G401 (cell line): ENCODE results near the gene PTPRD. TPM values are rescaled to one million over a fixed set of nuclear protein-coding genes. Genes with fewer than 3 reads are reported as not detected.
"Not testable (repeated sequence)": the region's sequence is repeated elsewhere in the genome, so short reads cannot be mapped to it uniquely, and the experiment has no call there.

ENCODE experiments used
- DNase-seq: peaks from one replicate; pipeline ENCODE4 v3.0.0-alpha.2; 2015; ENCODE audit warnings: low spot score
- in situ Hi-C: cut with HindIII; loops from 2 replicates; pipeline ENCODE4 v1.10.0; 2016; ENCODE audit warnings: low sequenced_read_pairs, mixed read lengths
- total RNA-seq: library from RNA; depleted of rRNA; stranded (reverse); fragments of >200 nt; shearing (Covaris generic); gene quantifications from 2 replicates; pipeline ENCODE4 v1.2.3, GENCODE V29; 2014

PTPRD gene
- total RNA-seq, 1 experiment from 2014 or later: 13.0 TPM

DNA sequence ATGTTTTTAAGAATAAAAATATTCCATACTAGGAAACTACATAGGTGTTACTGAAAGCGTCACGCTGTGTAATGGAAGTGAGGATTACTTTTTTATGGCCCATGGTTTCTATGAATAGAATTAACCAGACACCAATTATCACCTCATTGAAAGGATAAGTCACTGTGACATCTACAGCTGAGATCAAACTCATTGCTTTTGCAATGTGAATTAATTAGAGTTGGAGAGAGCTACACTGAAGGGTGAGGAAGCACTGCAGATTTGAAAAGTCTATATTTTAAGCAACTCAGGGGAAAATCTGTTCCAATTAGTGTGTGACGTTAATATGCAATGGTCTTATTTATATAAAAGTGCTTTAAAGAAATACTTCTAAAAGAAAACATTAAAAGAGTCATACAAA is 1513.2 kb downstream of the PTPRD start:
- no peak for DNase-seq
- in situ Hi-C loops: no loop called here

DNA sequence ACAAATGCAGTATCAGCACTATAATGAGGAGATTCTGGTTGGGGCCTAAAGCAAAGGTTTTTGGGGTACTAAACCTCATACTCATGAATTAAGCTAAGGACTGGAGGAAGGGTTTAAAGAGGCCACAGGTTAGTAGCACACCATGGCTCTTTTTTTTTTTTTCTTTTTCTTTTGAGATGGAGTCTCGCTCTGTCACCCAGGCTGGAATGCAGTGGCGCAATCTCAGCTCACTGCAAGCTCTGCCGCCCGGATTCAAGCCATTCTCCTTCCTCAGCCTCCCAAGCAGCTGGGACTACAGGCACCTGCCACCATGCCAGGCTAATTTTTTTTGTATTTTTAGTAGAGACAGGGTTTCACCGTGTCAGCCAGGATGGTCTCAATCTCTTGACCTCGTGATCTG is 1515.5 kb downstream of the PTPRD start:
- in situ Hi-C loops, DNase-seq: not testable (repeated sequence)

DNA sequence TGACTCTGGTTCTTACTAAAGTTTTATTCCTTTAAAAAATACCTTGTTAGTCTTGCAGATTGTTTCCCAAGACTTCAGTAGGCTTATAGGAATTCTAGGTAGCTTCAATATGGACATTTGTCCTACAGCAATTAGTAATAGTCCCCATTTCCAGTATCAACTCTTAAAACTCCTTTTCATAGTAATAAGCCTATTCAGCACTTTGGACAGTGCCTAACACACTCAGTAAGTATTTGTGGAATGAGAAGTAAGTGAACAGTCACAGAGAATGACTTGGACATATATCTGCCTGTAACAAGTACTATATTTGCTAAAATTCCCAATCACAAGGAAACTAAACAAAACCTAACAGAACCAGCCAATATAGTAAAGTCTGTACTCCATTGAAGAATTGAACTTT is 1521.4 kb downstream of the PTPRD start:
- in situ Hi-C loops: no loop called here
- no peak for DNase-seq

DNA sequence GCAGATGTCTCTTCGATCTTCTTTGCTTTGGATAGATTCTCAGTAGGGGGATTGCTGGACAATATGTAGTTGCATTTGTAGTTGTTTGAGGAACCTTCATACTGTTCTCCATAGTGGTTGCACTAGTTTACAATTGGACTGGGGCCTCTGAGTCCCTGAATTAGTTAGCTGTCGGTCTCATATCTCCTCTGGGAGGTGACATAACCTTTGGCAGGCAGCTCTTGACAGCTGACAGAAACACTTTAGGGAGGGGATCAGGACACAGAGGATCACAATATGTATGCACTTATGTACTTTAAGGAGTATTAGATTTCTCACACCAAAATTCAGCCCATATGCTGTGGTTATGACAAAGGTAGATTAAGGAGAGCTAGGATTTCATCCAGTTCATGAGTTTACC is 1533.3 kb downstream of the PTPRD start:
- in situ Hi-C loops: no loop called here
- DNase-seq: no peak

DNA sequence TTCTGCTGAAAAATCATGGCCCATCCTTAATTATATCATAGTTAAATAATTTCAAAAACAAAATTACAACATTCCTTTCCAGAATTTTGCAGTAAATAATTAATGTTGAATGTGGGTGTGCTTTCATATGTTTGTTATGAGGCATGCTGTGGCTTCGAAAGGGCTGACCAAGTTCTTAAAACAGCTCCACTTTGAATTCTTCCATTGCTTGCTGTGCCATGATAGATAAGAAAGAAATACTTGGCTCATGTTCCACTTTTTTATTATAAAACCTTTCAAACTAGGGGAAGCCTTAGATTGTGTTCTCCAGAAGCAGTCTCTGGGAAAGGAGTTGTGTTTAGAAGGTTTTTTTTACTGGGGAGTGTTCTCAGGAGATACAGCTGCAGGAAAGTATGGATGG is 1534.5 kb downstream of the PTPRD start:
- in situ Hi-C loops: no loop called here
- no peak for DNase-seq

DNA sequence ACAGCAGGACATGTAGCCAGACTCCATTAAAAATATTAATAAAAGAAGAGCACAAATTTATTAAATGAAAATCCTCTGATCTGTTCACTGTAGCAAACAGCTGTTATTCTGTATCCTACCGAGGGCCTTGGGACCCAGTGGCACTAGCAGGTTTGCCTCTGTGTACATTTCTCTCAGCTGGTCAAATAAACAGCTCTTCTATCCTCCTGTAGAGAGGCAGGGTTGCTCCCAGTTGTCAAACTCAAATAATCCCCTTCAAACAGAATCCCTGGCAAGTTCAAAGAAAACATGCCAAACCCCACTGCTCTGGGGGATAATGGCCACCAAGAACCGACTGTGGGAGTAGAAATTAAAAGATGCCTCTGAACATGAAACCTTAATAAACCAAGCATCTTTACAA is 1551.2 kb downstream of the PTPRD start:
- in situ Hi-C loops: no loop called here
- DNase-seq: no peak

DNA sequence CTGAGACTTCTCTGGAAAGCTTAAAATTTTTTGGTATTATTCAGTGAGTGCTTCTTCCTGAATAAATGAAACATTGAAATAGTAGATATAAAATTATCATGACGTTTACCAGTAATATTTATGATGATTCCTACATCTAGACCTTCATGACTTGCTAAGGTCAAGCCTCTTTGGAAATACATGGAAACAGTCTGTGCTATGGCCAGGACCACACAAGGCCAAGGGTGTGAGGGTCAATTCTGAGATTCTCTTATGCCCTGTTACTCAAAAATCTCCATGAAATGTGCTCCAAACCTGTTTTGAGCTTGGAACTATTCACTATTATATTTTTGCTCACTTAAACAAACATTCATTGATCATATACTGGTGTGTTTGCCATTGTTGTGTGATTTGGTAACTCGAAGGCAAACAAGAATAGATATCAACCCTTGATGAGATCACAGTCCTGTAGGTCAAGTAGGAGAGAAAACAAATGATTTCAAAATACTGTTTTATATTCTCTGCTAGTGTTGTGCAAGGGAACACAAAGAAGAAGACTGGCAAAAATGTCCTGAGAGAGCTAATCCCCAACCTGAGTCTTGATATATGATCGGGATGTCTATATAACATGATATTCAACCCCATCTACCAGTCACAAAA is 1558.3 kb downstream of the PTPRD start:
- in situ Hi-C loops: no loop called here
- DNase-seq: no peak

DNA sequence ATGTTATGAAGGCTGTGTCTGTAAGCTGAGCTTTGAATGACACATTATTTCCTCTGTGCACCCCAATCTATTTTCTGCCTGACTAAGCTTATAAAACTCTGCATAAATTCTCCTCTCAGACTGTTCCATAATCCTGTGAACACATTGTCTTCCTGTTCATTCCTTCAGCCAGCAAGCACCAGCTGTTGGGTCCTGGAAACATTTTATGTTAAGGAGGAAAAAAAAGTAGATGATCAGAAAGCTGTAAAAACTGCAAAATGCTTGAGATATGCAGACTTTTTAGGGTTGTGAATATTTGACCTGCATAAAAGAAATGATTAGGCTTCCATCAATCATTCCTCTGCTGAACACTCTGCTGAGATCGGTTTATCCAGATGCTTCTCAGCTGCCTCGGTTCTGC is 1567.2 kb downstream of the PTPRD start:
- DNase-seq: no peak
- in situ Hi-C loops: no loop called here

DNA sequence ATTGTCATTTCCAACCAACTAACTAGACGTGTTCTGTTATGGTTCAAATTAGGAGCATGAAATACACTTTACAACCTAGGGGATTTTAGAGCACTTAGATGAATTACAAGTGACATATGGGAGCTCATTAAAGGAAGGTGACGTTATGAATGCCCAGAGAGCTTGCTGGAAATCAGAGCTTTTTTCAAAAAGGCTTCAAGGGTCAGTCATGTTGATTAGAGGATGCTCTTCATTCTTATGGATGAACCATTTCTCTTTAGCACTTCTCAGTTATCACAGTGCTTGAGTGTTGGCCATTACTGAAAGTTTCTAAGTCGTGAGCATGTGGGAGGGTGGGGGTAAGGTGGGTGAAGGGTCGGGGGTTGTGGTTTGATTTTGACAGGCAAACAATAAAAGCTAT is 1567.7 kb downstream of the PTPRD start:
- no peak for DNase-seq
- in situ Hi-C loops: no loop called here

DNA sequence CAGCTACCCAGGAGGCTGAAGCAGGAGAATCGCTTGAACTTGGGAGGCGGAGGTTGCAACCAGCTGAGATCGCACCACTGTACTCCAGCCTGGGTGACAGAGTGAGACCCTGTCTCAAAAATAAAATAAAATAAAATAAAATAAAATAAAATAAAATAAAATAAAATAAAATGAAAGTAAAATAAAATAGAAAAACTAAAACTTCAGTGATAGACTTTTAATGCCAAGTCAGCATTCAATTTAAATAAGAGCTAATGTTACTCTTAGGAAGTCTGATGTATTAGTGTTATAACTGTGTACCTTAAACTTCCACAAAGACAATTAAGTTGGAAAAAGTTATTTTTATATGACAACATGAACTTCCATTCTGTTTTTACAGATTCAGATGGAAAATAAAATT is 1569.0 kb downstream of the PTPRD start:
- in situ Hi-C loops, DNase-seq: not testable (repeated sequence)

DNA sequence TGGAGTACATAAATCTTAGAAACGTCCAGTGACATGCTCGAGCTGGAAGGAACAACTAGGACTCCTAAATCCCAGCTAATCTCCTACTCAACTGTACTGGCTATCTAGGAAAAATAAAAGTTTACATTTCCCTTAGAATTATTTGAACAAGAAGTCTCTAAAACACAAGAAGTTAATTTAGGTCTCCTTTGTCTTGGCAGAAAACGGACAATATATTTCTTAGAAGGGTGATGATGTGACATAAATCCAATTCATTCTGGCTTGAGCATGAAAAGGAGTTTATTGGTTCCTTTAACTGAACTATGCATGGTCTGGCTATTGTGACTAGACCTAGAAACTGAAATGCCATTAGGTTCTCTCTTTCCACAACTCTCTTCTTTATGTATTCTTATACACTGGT is 1571.0 kb downstream of the PTPRD start:
- in situ Hi-C loops: no loop called here
- no peak for DNase-seq

DNA sequence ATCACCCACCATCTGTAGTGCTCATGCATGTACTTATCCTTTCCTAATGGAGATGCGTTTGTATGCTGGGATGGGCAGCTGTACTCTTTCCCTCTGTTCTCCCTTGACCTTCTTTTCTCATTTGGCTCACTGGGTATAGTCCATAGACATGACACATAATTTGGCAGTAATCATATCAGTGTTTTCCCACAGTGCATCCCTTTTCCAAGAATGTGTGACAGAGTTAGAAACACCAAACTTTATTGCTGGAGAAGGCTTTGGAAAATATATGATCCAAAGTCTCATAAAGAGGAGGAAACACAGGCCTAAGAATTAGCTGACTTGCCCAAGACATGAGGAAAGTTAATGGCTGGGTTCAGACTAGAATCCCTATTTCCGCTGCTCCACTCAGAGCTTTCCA is 1579.8 kb downstream of the PTPRD start:
- in situ Hi-C loops: no loop called here
- DNase-seq: peak; percentile 1

DNA sequence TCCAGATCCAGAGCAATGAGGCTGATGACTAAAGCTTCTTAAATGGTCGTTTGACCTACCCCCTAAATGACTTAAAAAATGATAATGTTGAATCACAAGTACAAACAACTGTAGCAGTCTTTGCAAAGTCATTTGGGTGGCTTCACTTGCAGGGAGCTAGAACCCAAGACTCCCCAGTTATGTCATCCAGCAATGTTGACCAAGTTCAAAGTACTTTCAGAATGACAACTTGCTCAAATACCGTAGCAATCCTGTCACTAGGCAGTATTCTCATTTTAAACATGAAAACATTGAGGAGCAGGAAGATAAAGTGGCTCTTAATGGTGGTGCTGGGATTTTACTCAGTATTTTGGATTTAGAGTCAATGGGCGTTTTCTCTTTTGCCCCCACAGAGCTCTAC is 1596.2 kb downstream of the PTPRD start:
- DNase-seq: no peak
- in situ Hi-C loops: no loop called here

DNA sequence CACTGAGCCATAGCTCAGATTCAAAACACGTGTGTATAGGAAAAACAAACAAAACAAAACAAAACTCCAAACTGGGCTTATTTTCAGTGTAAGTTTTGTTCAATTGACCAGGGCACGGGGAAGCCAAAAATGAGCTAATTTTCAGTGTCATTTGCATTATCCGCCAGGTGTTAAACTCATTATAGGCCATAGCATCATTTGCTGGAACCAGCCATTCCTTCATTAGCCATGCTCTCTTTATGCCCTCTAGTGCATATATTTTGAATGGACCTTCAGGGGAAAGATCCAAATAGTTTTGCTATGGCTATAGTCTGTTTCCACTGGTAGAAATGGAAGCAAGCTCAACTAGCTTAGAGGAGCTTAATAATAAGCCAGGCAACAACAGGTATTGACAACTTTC is 1608.0 kb downstream of the PTPRD start:
- DNase-seq: peak; percentile 26
- in situ Hi-C loops: no loop called here

DNA sequence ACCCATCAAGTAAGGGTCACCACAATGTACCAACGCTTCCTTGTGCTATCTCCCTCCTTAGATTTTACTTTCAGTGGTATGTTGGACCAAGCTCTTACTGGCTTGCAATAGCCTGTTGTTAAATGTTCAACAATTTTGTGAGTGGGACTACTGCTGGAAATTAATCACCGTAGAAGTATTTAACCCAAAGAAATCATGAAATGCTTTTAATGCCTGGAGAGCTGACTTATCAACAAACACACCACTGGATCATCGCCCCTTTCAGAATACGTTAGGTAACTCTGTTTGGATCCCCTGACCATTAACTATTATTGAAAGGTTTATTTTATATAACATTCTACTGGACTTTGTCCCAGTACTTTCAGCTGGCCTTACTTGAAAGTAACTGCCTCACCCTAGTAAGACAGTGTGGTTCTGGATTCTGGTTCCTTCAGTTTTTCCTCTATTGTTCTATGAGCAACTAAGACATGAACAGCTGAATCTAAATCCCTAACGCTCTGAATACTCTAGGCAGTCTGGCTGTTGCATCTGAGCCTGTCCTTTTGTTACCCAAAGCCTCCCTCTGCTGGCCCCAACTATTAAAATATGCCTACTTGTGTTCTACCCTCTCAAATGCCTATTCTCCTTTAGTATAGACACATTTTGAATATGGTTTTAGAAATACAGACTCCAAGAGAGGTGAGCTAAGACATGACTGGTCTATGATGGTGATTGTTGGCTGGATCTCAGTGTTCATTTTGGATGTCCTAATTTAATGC is 1609.8 kb downstream of the PTPRD start:
- DNase-seq: peak; percentile 24
- in situ Hi-C loops: no loop called here

DNA sequence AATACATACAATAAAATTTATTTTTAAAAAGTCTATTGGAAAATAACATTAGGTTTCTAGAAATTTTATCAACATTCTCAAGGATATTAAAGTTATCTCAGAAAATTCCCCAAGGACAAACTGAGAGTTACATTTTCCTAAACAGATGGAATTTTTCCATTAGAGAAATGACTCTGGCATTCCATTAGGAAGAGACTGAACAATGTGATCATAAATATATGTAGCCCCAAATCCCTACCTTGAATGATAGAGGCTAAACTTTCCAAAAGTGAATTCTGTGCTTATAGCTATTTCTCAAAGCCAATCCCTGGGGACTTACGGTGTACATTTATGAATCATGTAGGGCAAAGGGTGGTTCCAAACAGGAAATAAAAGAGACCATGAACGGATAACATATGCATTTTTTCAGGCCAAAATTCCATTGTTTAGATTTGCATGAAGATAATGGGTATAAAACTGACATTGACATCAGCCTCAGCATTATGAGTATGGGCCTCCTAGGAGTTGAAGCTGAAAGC is 1632.2 kb downstream of the PTPRD start:
- in situ Hi-C loops: no loop called here
- DNase-seq: no peak

DNA sequence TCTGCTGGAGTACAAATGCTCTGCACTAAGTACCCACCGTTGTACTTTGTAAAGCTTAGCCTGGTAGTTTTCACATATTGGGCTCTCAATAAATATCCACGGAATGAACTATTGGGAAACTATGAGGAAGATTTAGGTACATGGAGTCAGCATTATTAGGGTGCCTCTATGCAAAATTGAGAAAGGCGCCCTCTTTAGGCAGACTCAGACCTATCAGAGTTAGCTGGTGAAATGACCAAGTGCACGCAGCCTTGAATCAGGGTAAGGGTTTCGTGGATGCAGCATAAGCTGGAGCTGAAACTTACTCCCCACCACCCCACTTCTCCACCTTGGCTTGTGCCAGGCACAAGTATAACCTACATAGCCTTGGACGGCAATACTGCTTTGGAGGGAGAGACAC is 1634.5 kb downstream of the PTPRD start:
- in situ Hi-C loops: no loop called here
- DNase-seq: no peak

DNA sequence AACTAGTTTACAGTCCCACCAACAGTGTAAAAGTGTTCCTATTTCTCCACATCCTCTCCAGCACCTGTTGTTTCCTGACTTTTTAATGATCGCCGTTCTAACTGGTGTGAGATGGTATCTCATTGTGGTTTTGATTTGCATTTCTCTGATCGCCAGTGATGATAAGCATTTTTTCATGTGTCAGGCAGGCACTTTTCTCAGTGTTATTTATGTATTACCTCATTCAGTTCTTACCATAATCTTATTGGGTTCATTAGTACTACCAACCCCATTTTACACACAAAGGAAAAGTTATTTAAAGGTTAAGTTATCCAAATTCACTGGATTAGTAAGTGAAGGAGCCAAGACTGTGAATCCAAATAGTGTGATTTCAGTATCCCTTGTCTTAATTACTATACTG is 1644.5 kb downstream of the PTPRD start:
- in situ Hi-C loops, DNase-seq: not testable (repeated sequence)

DNA sequence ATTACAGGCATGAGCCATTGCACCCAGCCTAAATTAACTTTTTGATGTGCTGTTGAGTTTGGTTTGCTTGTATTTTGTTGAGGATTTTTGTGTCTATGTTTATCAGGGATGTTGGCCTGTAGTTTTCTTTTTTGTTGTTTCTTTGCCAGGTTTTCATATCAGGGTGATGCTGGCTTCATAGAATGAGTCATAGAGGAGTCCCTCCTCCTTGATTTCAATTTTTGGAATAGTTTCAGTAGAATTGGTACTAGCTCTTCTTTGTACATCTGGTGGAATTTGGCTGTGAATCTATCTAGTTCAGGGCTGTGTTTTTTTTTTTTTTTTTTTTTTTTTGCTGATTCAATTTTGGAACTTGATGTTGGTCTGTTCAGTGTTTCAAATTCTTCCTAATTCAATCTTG is 1648.9 kb downstream of the PTPRD start:
- DNase-seq: no peak

DNA sequence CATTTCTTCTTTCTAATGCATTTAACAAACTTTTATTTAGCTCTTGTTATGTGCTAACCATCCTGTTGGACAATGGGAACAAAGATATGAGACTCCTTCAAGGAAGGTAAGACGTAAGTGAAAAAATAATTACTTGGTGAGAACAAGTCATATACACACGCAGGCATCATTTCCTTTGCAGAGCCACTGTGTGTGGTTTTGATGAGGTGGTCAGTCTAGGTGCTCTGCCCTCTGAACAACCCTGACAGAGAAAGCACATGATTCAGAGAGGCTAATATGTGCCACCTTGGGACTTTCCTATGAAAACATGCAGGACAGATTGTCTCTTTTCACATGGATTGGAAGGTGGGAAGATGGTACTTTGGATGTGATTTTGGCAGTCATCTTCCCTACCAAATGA is 1650.7 kb downstream of the PTPRD start:
- in situ Hi-C loops: no loop called here
- no peak for DNase-seq

More for the DNA sequence above, 1648.9 kb downstream of the PTPRD start:
- in situ Hi-C loops: no loop called here
